K562 (cell line): Measurements from ENCODE around the gene TRIM38. TPM values are rescaled to one million over a fixed set of nuclear protein-coding genes. Genes with fewer than 3 reads are reported as not detected.

Experiments
- ATAC-seq: fragments of 200-7000 bp; cut with Tn5 transposase; 3 replicates; pipeline ENCODE4 v1.9.1; 2020; ENCODE audit warnings: moderate library complexity
- BruUV-seq: library from RNA; stranded (reverse); fragments of 400-500 nt; replicated peaks from 2 replicates; lab custom pipeline; 2021; lab: Mats Ljungman, UMichigan
- CTCF ChIA-PET: fragments of 300-600 bp; formaldehyde crosslinking; extraction: SDS; loops from one replicate; lab custom pipeline; 2021; ENCODE audit warnings: low intra/inter-chr PET ratio; lab: Yijun Ruan, JAX
- POLR2A ChIA-PET: fragments of 300-600, 350-650 bp; sonication (Branson Sonifier 250); formaldehyde crosslinking; extraction: SDS; loops from one replicate; lab custom pipeline; 2021; ENCODE audit warnings: antibody characterized with exemption, inconsistent platforms; lab: Yijun Ruan, JAX
- DNase-seq, 4 experiments: peaks; one replicate each; pipeline versions ENCODE4 v3.0.0 to v3.0.0-alpha.2; 2011 to 2018; ENCODE audit warnings: low spot score in 3 of 4, mixed read lengths in 3 of 4; ENCODE audit errors: extremely low read depth in 1 of 4
- FAIRE-seq: peaks from 2 replicates; lab custom pipeline; 2011; peaks lifted over from hg19 to GRCh38; lab: Jason Lieb, UNC
- H2AFZ ChIP-seq: 2 replicates; pipeline ENCODE4 v1.6.0; 2011; ENCODE audit warnings: low read depth, low read length, control low read depth, inconsistent platforms
- H3K27ac ChIP-seq: fragments of 200-600 bp; 3 replicates; pipeline ENCODE4 v1.8.0; 2011; ENCODE audit warnings: low read depth, mild to moderate bottlenecking, control low read depth, inconsistent platforms, low read length, moderate library complexity, mixed read lengths; ENCODE audit errors: extremely low read depth
- H3K27me3 ChIP-seq, 2 experiments: fragments of 300-600 bp in 1 of 2; 2 replicates in 1 of 2; 3 replicates in 1 of 2; pipeline versions ENCODE4 v1.6.0 to v1.8.0; 2011; ENCODE audit warnings: inconsistent platforms in 2 of 2, low read length in 2 of 2, mild to moderate bottlenecking in 1 of 2, mixed read lengths in 1 of 2, moderate library complexity in 1 of 2; ENCODE audit not compliant: control insufficient read depth in 2 of 2, insufficient read depth in 2 of 2
- H3K36me3 ChIP-seq: fragments of 300-600 bp; 3 replicates; pipeline ENCODE4 v1.8.0; 2011; ENCODE audit warnings: mild to moderate bottlenecking, low read length, inconsistent platforms; ENCODE audit not compliant: control insufficient read depth, insufficient read depth
- H3K4me1 ChIP-seq, 2 experiments: fragments of 200-600 bp in 1 of 2; replicated peaks in 1 of 2; 2 replicates in 1 of 2; 3 replicates in 1 of 2; pipeline versions ENCODE4 v1.5.1 to v1.8.0; 2011; ENCODE audit warnings: inconsistent platforms in 2 of 2, low read length in 2 of 2, mild to moderate bottlenecking in 1 of 2, mixed read lengths in 1 of 2, moderate library complexity in 1 of 2; ENCODE audit not compliant: control insufficient read depth in 2 of 2, insufficient read depth in 2 of 2
- H3K4me2 ChIP-seq: 2 replicates; pipeline ENCODE4 v1.6.1; 2011; ENCODE audit warnings: low read length, control low read depth, inconsistent platforms, mixed read lengths; ENCODE audit not compliant: insufficient read depth
- H3K4me3 ChIP-seq: fragments of 200-600 bp; sonication (generic), shearing (Covaris generic); 2 replicates; pipeline ENCODE4 v1.5.1; 2016; ENCODE audit warnings: control low read depth, inconsistent platforms
- H3K79me2 ChIP-seq: fragments of 200-600 bp; 3 replicates; pipeline ENCODE4 v1.8.0; 2011; ENCODE audit warnings: low read length, inconsistent platforms; ENCODE audit not compliant: control insufficient read depth, insufficient read depth
- H3K9ac ChIP-seq, 2 experiments: 2 replicates each; pipeline versions ENCODE4 v1.6.0 to v1.6.1; 2011; ENCODE audit warnings: low read depth in 2 of 2, low read length in 2 of 2, control low read depth in 1 of 2, inconsistent platforms in 1 of 2, mild to moderate bottlenecking in 1 of 2, mixed read lengths in 1 of 2; ENCODE audit not compliant: insufficient read depth in 1 of 2
- H3K9me1 ChIP-seq: one replicate; pipeline ENCODE4 v1.6.0; 2011; ENCODE audit warnings: inconsistent platforms, mild to moderate bottlenecking, low read length, moderate library complexity; ENCODE audit not compliant: control insufficient read depth, insufficient read depth
- H3K9me3 ChIP-seq: replicated peaks from 2 replicates; pipeline ENCODE4 v1.5.1; 2011; ENCODE audit warnings: low read depth, low read length, inconsistent platforms; ENCODE audit not compliant: control insufficient read depth, insufficient read depth
- H4K20me1 ChIP-seq: replicated peaks from 2 replicates; pipeline ENCODE4 v1.6.1; 2011; ENCODE audit warnings: low read length, inconsistent platforms, mixed read lengths; ENCODE audit not compliant: control insufficient read depth, insufficient read depth
- CBX8 ChIP-seq: fragments of 200-600 bp; sonication (generic); IDR thresholded peaks from 2 replicates; pipeline ENCODE4 v1.6.1; 2012; ENCODE audit warnings: borderline replicate concordance, mixed run types, low read depth, mild to moderate bottlenecking, moderate library complexity, mixed read lengths, low read length, control low read depth, inconsistent platforms; ENCODE audit not compliant: poor library complexity, severe bottlenecking; ENCODE audit errors: extremely low read depth
- CEBPB ChIP-seq: fragments of 450-650 bp; IDR thresholded peaks from 2 replicates; pipeline ENCODE4 v1.6.1; 2016; ENCODE audit warnings: missing genetic modification characterization, missing compliant biosample characterization
- FOXJ2 ChIP-seq: fragments of 200-800 bp; sonication (Bioruptor generic); IDR thresholded peaks from 2 replicates; pipeline ENCODE4 v1.6.1; 2016; ENCODE audit warnings: missing genetic modification characterization, missing compliant biosample characterization
- HDAC2 ChIP-seq: fragments of 450-650 bp; IDR thresholded peaks from 2 replicates; pipeline ENCODE4 v1.6.1; 2016; ENCODE audit warnings: mild to moderate bottlenecking
- MECOM ChIP-seq: fragments of 250-450 bp; sonication (Bioruptor Pico); IDR thresholded peaks from 2 replicates; pipeline ENCODE4 v1.8.0; 2022; ENCODE audit warnings: inconsistent platforms
- TAF9B ChIP-seq: fragments of 450-650 bp; IDR thresholded peaks from 2 replicates; pipeline ENCODE4 v1.6.1; 2018; ENCODE audit warnings: mild to moderate bottlenecking; ENCODE audit not compliant: partially characterized antibody
- TGIF2 ChIP-seq: sonication (generic); formaldehyde crosslinking; IDR thresholded peaks from 2 replicates; pipeline ENCODE4 v1.8.1; 2022; ENCODE audit warnings: mild to moderate bottlenecking, missing genetic modification reagents, moderate library complexity
- WHSC1 ChIP-seq: IDR thresholded peaks from one replicate; pipeline ENCODE4 v1.6.1; 2012; ENCODE audit warnings: low read length, control low read depth, inconsistent platforms
- ZKSCAN3 ChIP-seq: fragments of 250-450 bp; sonication (Bioruptor Pico); IDR thresholded peaks from 2 replicates; pipeline ENCODE4 v1.4.0; 2020
- ZNF212 ChIP-seq: fragments of 450-650 bp; formaldehyde crosslinking; IDR thresholded peaks from 2 replicates; pipeline ENCODE4 v1.4.0; 2020; ENCODE audit warnings: mild to moderate bottlenecking
- ZNF77 ChIP-seq: fragments of 250-450 bp; sonication (Bioruptor Pico); IDR thresholded peaks from 2 replicates; pipeline ENCODE4 v1.5.0; 2020
- WGBS: fragments of 100-300 bp; shearing (Covaris generic); methylation state at CpG from one replicate; pipeline ENCODE4 v1.1.6; 2016; ENCODE audit warnings: low coverage, mixed read lengths; ENCODE audit not compliant: insufficient coverage; ENCODE audit errors: missing lambda C conversion rate; 5-methylcytosine and 5-hydroxymethylcytosine counted together
- in situ Hi-C: fragments of 300-500 bp; cut with MboI; formaldehyde crosslinking; loops from 4 replicates; pipeline ENCODE4 v1.15.0; 2018; ENCODE audit warnings: inconsistent platforms, mixed read lengths
- intact Hi-C: fragments of 100-400 bp; cut with micrococcal nuclease; formaldehyde crosslinking; loops from 2 replicates; pipeline ENCODE4 v1.14.2; 2022
- polyA plus RNA-seq, 8 experiments: library from polyadenylated mRNA; depleted of rRNA in 4 of 8; stranded (reverse) in 5 of 8; unstranded in 3 of 8; fragments of >200 nt; fragmentation: Nextera tagmentation in 2 of 8; fragmentation: Illumina TruSeq in 1 of 8; extraction: Ambion mirVana in 2 of 8; extraction: Trizol in 1 of 8; gene quantifications; 2 replicates each; pipeline versions ENCODE4 v1.2.1 to v1.2.3, GENCODE V29; 2011 to 2014; ENCODE audit warnings: inconsistent platforms in 1 of 8, missing spikeins in 1 of 8
- total RNA-seq, 7 experiments: library from RNA; depleted of rRNA in 6 of 7; stranded (reverse); fragments of >200 nt in 6 of 7; fragmentation: Illumina TruSeq in 2 of 7; extraction: Trizol in 2 of 7; gene quantifications; 2 replicates each; pipeline versions ENCODE4 v1.2.1 to v1.2.3, GENCODE V29; 2011 to 2021; ENCODE audit warnings: low replicate concordance in 1 of 7
- TF ChIP-seq, protein P1 (sequence below): fragments of 250-450 bp; sonication (Bioruptor Pico); IDR thresholded peaks from 2 replicates; pipeline ENCODE4 v1.9.0; 2021; ENCODE audit warnings: mild to moderate bottlenecking
- TF ChIP-seq, protein P2 (sequence below): sonication (generic); formaldehyde crosslinking; IDR thresholded peaks from 2 replicates; pipeline ENCODE4 v1.8.0; 2022; ENCODE audit warnings: mild to moderate bottlenecking, missing genetic modification reagents, borderline replicate concordance
- TF ChIP-seq, protein P3 (sequence below), 2 experiments: IDR thresholded peaks in 1 of 2; conservative IDR thresholded peaks in 1 of 2; 2 replicates each; pipeline ENCODE4 v1.6.1; 2016; ENCODE audit warnings: low read depth in 2 of 2, mild to moderate bottlenecking in 1 of 2, missing compliant biosample characterization in 1 of 2, missing genetic modification characterization in 1 of 2, moderate library complexity in 1 of 2

Gene TRIM38
- total and polyA plus RNA-seq, 9 of the 15 experiments (the other 6 are each of a cell fraction or from before 2014, with no cell fraction given), result 1.7 to 6.7 (median 6.3) TPM

DNA sequence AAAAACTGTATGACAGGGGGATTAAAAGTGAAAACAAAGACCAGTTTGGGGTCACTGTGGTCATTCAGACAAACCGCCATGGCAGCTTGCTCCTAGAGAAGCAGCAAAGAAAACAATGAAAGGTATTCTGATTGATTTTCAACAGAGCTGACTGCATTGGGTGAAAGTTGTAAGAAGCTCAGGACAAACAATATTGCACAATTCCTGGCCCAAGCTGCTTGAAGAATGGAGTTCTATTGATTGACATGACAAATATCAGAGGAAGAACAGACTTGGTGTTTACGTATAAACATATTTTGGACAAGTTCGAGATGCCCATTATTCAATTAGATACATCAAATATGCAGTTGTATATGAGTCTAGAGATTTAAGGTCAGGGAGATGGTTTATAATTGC is 62.0 kb downstream of the TRIM38 start:
- peak overlapping the region; percentile 89 to 94; a peak in 3 of 4 replicates for H3K9ac ChIP-seq
- H2AFZ ChIP-seq, result peak overlapping the region; percentile 21; the same call in 1 of the 2 replicates
- POLR2A ChIA-PET, result interaction anchor here (0.7 to 13.8 kb wide), 23 partner anchors 9 to 1866 kb away, joined by 3 to 597 read pairs (median 11); a partner anchor contains a TSS
- H3K4me1 ChIP-seq, result peaks cover 20 to 42% of the 10 kb centered on the region in 2 experiments
- no TSS peak for BruUV-seq
- no peak for FAIRE-seq
- no peaks in the 10 kb centered on the region for H3K9me1 ChIP-seq
- peaks cover 7% of the 10 kb centered on the region; the same call in 1 of the 2 replicates for H3K9me3 ChIP-seq
- CTCF ChIA-PET, result interaction anchor here (0.6 to 2.0 kb wide), 2 partner anchors 31 to 1103 kb away, joined by 4 to 5 read pairs; no protein-coding TSS in a partner anchor
- intact Hi-C loops (loop anchor here (1.0 to 10.0 kb wide), 2 partner anchors 32 to 1250 kb away; partner anchors contain the start of gene GMNN), in situ Hi-C loops (loop anchor here (5.0 kb wide), 2 partner anchors 78 to 1813 kb away; a partner anchor contains a TSS)
- H4K20me1 ChIP-seq, result 0 out of 2 replicates have a peak, but pooled peaks cover 6% of the 10 kb centered on the region
- DNase-seq, result peak in 1 of 4 experiments; percentile 24
- no peak for ATAC-seq
- no peaks in the 10 kb centered on the region for H3K27me3 ChIP-seq
- peak overlapping the region; percentile 99 for H3K27ac ChIP-seq
- WGBS, result 62% methylated on average over 3 of the region's 3 CpGs
- peak overlapping the region; percentile 99 for H3K4me2 ChIP-seq
- H3K36me3 ChIP-seq, result peaks cover 4% of the 10 kb centered on the region; the same call in 1 of the 3 replicates
- H3K79me2 ChIP-seq, result peaks cover 70% of the 10 kb centered on the region
- H3K4me3 ChIP-seq, result peak overlapping the region; percentile 46; the same call in 1 of the 2 replicates
- TF ChIP-seq TGIF2 (CRISPR knock-in tag), result no peak
- TF ChIP-seq, protein P1, sequence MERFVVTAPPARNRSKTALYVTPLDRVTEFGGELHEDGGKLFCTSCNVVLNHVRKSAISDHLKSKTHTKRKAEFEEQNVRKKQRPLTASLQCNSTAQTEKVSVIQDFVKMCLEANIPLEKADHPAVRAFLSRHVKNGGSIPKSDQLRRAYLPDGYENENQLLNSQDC (CRISPR knock-in tag), result no peak
- TF ChIP-seq, protein P2, sequence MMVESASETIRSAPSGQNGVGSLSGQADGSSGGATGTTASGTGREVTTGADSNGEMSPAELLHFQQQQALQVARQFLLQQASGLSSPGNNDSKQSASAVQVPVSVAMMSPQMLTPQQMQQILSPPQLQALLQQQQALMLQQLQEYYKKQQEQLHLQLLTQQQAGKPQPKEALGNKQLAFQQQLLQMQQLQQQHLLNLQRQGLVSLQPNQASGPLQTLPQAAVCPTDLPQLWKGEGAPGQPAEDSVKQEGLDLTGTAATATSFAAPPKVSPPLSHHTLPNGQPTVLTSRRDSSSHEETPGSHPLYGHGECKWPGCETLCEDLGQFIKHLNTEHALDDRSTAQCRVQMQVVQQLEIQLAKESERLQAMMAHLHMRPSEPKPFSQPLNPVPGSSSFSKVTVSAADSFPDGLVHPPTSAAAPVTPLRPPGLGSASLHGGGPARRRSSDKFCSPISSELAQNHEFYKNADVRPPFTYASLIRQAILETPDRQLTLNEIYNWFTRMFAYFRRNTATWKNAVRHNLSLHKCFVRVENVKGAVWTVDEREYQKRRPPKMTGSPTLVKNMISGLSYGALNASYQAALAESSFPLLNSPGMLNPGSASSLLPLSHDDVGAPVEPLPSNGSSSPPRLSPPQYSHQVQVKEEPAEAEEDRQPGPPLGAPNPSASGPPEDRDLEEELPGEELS (CRISPR knock-in tag), result no peak
- peak; percentile 95 for TF ChIP-seq CEBPB
- TF ChIP-seq ZNF77 (CRISPR knock-in tag), result no peak
- TF ChIP-seq MECOM (CRISPR knock-in tag), result no peak
- TF ChIP-seq ZNF212 (CRISPR knock-in tag), result no peak
- no peak for TF ChIP-seq TAF9B
- peak; percentile 10 for TF ChIP-seq WHSC1
- no peak for TF ChIP-seq ZKSCAN3 (CRISPR knock-in tag)
- TF ChIP-seq FOXJ2, result no peak
- TF ChIP-seq, protein P3, sequence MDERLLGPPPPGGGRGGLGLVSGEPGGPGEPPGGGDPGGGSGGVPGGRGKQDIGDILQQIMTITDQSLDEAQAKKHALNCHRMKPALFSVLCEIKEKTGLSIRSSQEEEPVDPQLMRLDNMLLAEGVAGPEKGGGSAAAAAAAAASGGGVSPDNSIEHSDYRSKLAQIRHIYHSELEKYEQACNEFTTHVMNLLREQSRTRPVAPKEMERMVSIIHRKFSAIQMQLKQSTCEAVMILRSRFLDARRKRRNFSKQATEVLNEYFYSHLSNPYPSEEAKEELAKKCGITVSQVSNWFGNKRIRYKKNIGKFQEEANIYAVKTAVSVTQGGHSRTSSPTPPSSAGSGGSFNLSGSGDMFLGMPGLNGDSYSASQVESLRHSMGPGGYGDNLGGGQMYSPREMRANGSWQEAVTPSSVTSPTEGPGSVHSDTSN (CRISPR knock-in tag; IDR thresholded peaks at IDR 0.05; ENCODE audit: low read depth), result no peak
- TF ChIP-seq, protein P3 (tag; conservative IDR thresholded peaks at IDR 0.05; ENCODE audit: low read depth), result 0 out of 2 replicates have a peak, but pooled peaks have one; percentile 33
- TF ChIP-seq CBX8, result no peak
- no peak for TF ChIP-seq HDAC2
